ENCODE measurements around the gene HDAC7. TPM values are rescaled to one million over a fixed set of nuclear protein-coding genes. Genes with fewer than 3 reads are reported as not detected.

HDAC7 gene
- total and polyA plus RNA-seq, 2 donors (not counting 1 experiment from before 2014, with no cell fraction given): 28.1 to 31.6 TPM

DNA sequence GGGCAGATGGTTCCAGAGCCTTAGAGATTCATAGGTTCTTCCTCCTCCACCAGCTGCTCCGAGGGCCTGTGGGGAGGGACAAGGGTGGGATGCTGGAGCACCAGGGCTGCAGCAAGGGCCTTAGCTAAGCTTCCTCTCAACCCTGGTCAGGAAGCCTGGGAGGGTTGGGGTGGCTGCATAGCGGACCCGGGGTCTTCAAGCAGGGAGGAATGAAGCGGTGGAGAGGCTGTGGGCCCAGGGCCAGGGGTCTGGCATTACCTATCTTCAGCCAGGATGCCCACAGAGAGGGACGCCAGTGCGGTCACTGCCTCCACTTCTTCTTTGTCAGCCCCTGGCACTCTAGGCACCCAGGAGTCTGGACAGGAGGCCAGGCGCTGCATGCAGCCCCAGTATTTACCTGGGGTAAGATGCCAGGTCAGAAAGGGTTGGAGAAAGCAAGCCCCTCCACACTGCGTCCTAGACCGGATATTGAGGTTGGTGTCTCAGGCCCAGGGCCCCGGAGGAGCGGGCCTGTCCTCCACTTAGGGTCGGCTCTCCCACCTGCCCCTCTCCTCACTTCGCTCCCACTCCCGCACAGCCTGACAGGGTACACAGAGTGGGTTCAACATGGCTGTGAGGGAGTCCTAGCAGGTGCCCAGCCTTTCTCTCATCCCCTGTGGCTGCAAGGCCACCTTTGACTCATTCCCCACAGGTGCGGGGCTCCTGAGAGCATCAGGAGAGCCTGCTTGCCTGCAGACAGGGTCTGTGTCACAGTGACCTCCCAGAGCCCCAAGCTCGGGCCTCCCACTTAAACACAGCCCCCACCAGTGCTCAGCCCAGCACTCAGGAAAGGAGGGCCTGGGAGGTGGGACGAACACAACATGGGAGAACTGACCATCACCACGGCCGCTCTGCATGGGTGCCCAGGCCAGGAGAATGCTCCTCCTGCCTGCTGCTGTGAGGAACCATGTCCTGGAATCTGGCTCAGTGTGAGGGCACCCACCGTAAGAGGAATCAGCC, 35.6 kb downstream of the HDAC7 start:
- no peak for TF ChIP-seq EZH2 (IDR thresholded peaks at IDR 0.05; ENCODE audit: low read length, missing control alignments)
- TF ChIP-seq, protein P1, sequence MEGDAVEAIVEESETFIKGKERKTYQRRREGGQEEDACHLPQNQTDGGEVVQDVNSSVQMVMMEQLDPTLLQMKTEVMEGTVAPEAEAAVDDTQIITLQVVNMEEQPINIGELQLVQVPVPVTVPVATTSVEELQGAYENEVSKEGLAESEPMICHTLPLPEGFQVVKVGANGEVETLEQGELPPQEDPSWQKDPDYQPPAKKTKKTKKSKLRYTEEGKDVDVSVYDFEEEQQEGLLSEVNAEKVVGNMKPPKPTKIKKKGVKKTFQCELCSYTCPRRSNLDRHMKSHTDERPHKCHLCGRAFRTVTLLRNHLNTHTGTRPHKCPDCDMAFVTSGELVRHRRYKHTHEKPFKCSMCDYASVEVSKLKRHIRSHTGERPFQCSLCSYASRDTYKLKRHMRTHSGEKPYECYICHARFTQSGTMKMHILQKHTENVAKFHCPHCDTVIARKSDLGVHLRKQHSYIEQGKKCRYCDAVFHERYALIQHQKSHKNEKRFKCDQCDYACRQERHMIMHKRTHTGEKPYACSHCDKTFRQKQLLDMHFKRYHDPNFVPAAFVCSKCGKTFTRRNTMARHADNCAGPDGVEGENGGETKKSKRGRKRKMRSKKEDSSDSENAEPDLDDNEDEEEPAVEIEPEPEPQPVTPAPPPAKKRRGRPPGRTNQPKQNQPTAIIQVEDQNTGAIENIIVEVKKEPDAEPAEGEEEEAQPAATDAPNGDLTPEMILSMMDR (conservative IDR thresholded peaks at IDR 0.05 in 1 of 2, IDR thresholded peaks at IDR 0.05 in 1 of 2; ENCODE audit: low read depth in 1 of 2, low read length in 2 of 2): no peak
- Histone ChIP-seq H3K9ac (ENCODE audit: insufficient read depth, low read length) (no peak overlapping the region), H3K36me3 (ENCODE audit: control insufficient read depth, insufficient read depth, low read length) (peaks cover 46% of the 10 kb centered on the region), H2AFZ (ENCODE audit: low read length) (no peak overlapping the region), H4K20me1 (ENCODE audit: control insufficient read depth, extremely low read depth, insufficient read depth, low read length) (no peaks in the 10 kb centered on the region), H3K4me2 (ENCODE audit: extremely low read depth, insufficient read depth, low read length) (no peak overlapping the region), H3K27me3 (ENCODE audit: control insufficient read depth, insufficient read depth, low read length) (no peaks in the 10 kb centered on the region), H3K4me3 (replicated peaks in 1 of 4; ENCODE audit: control extremely low read depth in 1 of 4, insufficient read depth in 1 of 4, low read depth in 3 of 4, low read length in 4 of 4) (no peak overlapping the region), H3K27ac (ENCODE audit: insufficient read depth, low read length) (no peak overlapping the region), H3K4me1 (ENCODE audit: control insufficient read depth, extremely low read depth, insufficient read depth, low read length) (no peaks in the 10 kb centered on the region), H3K9me3 (ENCODE audit: control insufficient read depth, insufficient read depth, low read depth, low read length) (no peaks in the 10 kb centered on the region), H3K79me2 (ENCODE audit: control insufficient read depth, insufficient read depth, low read length) (no peaks in the 10 kb centered on the region)
- no peak for DNase-seq (ENCODE audit: low read depth in 2 of 2)

DNA sequence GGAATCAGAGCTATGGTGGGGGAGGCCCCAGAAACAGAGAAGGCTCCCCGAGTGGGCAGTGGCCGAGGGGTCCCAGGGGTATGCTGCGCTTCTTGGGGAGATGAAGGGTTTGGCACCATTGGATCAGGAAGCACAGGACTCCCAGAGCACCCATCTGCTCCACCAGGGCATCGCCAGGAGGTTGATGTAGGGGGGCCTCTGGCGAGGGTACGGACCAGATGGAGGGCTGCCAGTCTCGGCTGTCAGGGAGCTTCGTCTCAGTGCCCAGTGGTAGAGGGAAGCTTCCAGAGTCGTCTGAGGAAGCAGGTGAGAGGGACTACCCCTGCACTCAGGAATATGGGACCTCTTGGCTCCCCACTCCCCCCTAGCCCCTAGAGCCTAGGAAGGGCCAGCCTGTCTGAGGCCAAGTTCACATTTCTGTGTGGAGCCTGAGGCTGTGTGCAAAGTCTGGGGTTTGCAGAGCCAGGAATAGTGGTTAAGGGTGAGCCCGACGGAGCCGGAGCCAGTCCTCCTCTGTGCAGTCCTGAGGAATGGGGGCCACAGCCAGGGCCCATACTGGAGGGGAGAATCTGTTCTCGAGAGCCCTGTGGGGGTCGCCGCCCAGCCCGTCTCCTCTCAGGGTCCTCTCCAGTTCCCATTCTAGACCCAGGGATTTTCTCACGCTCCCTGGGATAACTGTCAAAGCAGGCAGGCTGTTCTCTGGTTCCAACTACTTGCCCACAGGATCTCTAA, 36.5 kb downstream of the HDAC7 start:
- no peaks in the 10 kb centered on the region for H4K20me1 ChIP-seq (ENCODE audit: control insufficient read depth, extremely low read depth, insufficient read depth, low read length)

DNA sequence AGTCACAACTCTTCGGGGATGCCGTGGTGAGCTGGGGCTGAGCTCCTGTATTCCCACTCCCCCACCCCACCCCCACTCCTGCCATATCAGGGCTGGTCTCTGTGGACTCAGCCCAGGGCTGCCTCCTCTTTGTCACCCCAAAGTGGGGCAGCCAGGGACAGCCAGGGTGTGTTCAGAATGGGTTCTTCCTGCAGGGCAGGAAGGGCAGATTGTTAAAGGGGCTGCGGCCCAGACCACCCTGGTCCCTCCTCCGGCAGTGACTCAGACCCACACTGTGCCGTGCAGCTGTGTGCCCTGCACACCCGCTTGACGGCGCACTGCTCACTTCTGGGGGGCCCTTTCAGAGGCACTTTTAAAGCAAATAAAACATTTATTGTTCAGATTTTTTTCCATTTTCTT, 37.3 kb downstream of the HDAC7 start:
- no peaks in the 10 kb centered on the region for H3K9me3 ChIP-seq (ENCODE audit: control insufficient read depth, insufficient read depth, low read depth, low read length)
- H3K36me3 ChIP-seq (ENCODE audit: control insufficient read depth, insufficient read depth, low read length): peaks cover 32% of the 10 kb centered on the region
- H3K27me3 ChIP-seq (ENCODE audit: control insufficient read depth, insufficient read depth, low read length): no peaks in the 10 kb centered on the region

More for the DNA sequence above, 36.5 kb downstream of the HDAC7 start:
- Histone ChIP-seq H3K9ac (ENCODE audit: insufficient read depth, low read length) (no peak overlapping the region), H3K27ac (ENCODE audit: insufficient read depth, low read length) (no peak overlapping the region), H2AFZ (ENCODE audit: low read length) (no peak overlapping the region), H3K36me3 (ENCODE audit: control insufficient read depth, insufficient read depth, low read length) (peaks cover 39% of the 10 kb centered on the region), H3K27me3 (ENCODE audit: control insufficient read depth, insufficient read depth, low read length) (no peaks in the 10 kb centered on the region), H3K4me1 (ENCODE audit: control insufficient read depth, extremely low read depth, insufficient read depth, low read length) (no peaks in the 10 kb centered on the region), H3K4me3 (replicated peaks in 1 of 4; ENCODE audit: control extremely low read depth in 1 of 4, insufficient read depth in 1 of 4, low read depth in 3 of 4, low read length in 4 of 4) (no peak overlapping the region), H3K9me3 (ENCODE audit: control insufficient read depth, insufficient read depth, low read depth, low read length) (no peaks in the 10 kb centered on the region), H3K79me2 (ENCODE audit: control insufficient read depth, insufficient read depth, low read length) (no peaks in the 10 kb centered on the region), H3K4me2 (ENCODE audit: extremely low read depth, insufficient read depth, low read length) (no peak overlapping the region)
- no peak for DNase-seq (ENCODE audit: low read depth in 2 of 2)
- no peak for TF ChIP-seq EZH2 (IDR thresholded peaks at IDR 0.05; ENCODE audit: low read length, missing control alignments)

More for the DNA sequence above, 37.3 kb downstream of the HDAC7 start:
- H3K9ac ChIP-seq (ENCODE audit: insufficient read depth, low read length): no peak overlapping the region
- no peak overlapping the region for H3K4me3 ChIP-seq (replicated peaks in 1 of 4; ENCODE audit: control extremely low read depth in 1 of 4, insufficient read depth in 1 of 4, low read depth in 3 of 4, low read length in 4 of 4)
- H2AFZ ChIP-seq (ENCODE audit: low read length): no peak overlapping the region
- TF ChIP-seq, protein P1 (conservative IDR thresholded peaks at IDR 0.05 in 1 of 2, IDR thresholded peaks at IDR 0.05 in 1 of 2; ENCODE audit: low read depth in 1 of 2, low read length in 2 of 2): no peak
- TF ChIP-seq EZH2 (IDR thresholded peaks at IDR 0.05; ENCODE audit: low read length, missing control alignments): no peak
- no peak overlapping the region for H3K27ac ChIP-seq (ENCODE audit: insufficient read depth, low read length)
- no peaks in the 10 kb centered on the region for H3K79me2 ChIP-seq (ENCODE audit: control insufficient read depth, insufficient read depth, low read length)
- peaks cover under 1% of the 10 kb centered on the region for H3K4me1 ChIP-seq (ENCODE audit: control insufficient read depth, extremely low read depth, insufficient read depth, low read length)
- DNase-seq (ENCODE audit: low read depth in 2 of 2): no peak
- H3K4me2 ChIP-seq (ENCODE audit: extremely low read depth, insufficient read depth, low read length): no peak overlapping the region
- no peaks in the 10 kb centered on the region for H4K20me1 ChIP-seq (ENCODE audit: control insufficient read depth, extremely low read depth, insufficient read depth, low read length)
